Activated CD4-positive, alpha-beta T cell treated with anti-CD3 and anti-CD28 coated beads, Interleukin-2, amount 50 U/mL, for 4 hours (primary cell): Measurements from ENCODE around the gene NT5DC2.

Experiments
- DNase-seq, 2 experiments: peaks; one replicate each; pipeline ENCODE4 v3.0.0-alpha.2; 2020

NT5DC2 gene

GRCh38 chr3:52533623-52534280 lies at the start of gene NT5DC2:
NT5DC2 (minus strand) TSS chr3:52533857; CDS start chr3:52533737, 120 bp downstream.
- peak; percentile 29 to 41 for DNase-seq

GRCh38 chr3:52574056-52574965 lies 40.7 kb upstream of the NT5DC2 start:
- no peak for DNase-seq

GRCh38 chr3:52572221-52572620 lies 38.6 kb upstream of the NT5DC2 start:
- no peak for DNase-seq

- no peak for DNase-seq
These were observed 36.4 kb upstream of the NT5DC2 start for GRCh38 chr3:52570076-52570475.

GRCh38 chr3:52568069-52568468 lies 34.4 kb upstream of the NT5DC2 start:
- DNase-seq: no peak

- no peak for DNase-seq
These were observed 30.3 kb upstream of the NT5DC2 start for GRCh38 chr3:52563984-52564383.

GRCh38 chr3:52561028-52561747 lies 27.5 kb upstream of the NT5DC2 start:
- DNase-seq: no peak

GRCh38 chr3:52558436-52558835 lies 24.8 kb upstream of the NT5DC2 start:
- DNase-seq: no peak

- DNase-seq: no peak
These were observed 23.6 kb upstream of the NT5DC2 start for GRCh38 chr3:52557011-52557960.

- no peak for DNase-seq
These were observed 21.4 kb upstream of the NT5DC2 start for GRCh38 chr3:52555056-52555455.

GRCh38 chr3:52554026-52554755 lies 20.5 kb upstream of the NT5DC2 start:
- no peak for DNase-seq

GRCh38 chr3:52552089-52552488 lies 18.4 kb upstream of the NT5DC2 start:
- no peak for DNase-seq

GRCh38 chr3:52551118-52551517 lies 17.5 kb upstream of the NT5DC2 start:
- DNase-seq: no peak

- DNase-seq: no peak
These were observed 13.5 kb upstream of the NT5DC2 start for GRCh38 chr3:52547143-52547542.

GRCh38 chr3:52546111-52546901 lies 12.6 kb upstream of the NT5DC2 start:
- DNase-seq: no peak

GRCh38 chr3:52544937-52545336 lies 11.3 kb upstream of the NT5DC2 start:
- no peak for DNase-seq

- DNase-seq: no peak
These were observed 7.4 kb upstream of the NT5DC2 start for GRCh38 chr3:52541050-52541449.

- DNase-seq: no peak
These were observed 5.5 kb upstream of the NT5DC2 start for GRCh38 chr3:52539010-52539653.

- DNase-seq: no peak
These were observed 4.2 kb upstream of the NT5DC2 start for GRCh38 chr3:52537726-52538421.
